CD4-positive, alpha-beta memory T cell (primary cell): ENCODE data around the gene NGEF. TPM values are rescaled to one million over a fixed set of nuclear protein-coding genes. Genes with fewer than 3 reads are reported as not detected.
A peak's percentile ranks its signal among the peaks of the same experiment; 100 is the strongest.

Experiments used
- CTCF ChIA-PET: fragments of 350-600 bp; sonication (Branson Sonifier 250); formaldehyde crosslinking; loops from one replicate; lab custom pipeline; 2021; ENCODE audit warnings: inconsistent platforms; ENCODE audit not compliant: partially characterized antibody; lab: Charles Lee
- POLR2A ChIA-PET: fragments of 350-600 bp; sonication (Branson Sonifier 250); formaldehyde crosslinking; loops from one replicate; lab custom pipeline; 2021; ENCODE audit not compliant: partially characterized antibody; lab: Charles Lee
- DNase-seq, 5 donors: peaks; one replicate each; pipeline versions ENCODE4 v3.0.0 to v3.0.0-alpha.2; 2020 to 2022; ENCODE audit warnings: mixed read lengths in 1 of 5
- H3K27ac ChIP-seq: one replicate; pipeline ENCODE4 v1.7.0; 2013; ENCODE audit warnings: low read depth, low read length
- H3K27me3 ChIP-seq: 2 replicates; pipeline ENCODE4 v1.7.0; 2013; ENCODE audit warnings: mild to moderate bottlenecking, low read length, moderate library complexity; ENCODE audit not compliant: insufficient read depth
- H3K36me3 ChIP-seq: 2 replicates; pipeline ENCODE4 v1.7.0; 2013; ENCODE audit warnings: mild to moderate bottlenecking, low read length, moderate library complexity; ENCODE audit not compliant: insufficient read depth
- H3K4me1 ChIP-seq: 2 replicates; pipeline ENCODE4 v1.7.0; 2013; ENCODE audit warnings: mild to moderate bottlenecking, low read length, moderate library complexity; ENCODE audit not compliant: insufficient read depth
- H3K4me3 ChIP-seq, 2 donors: one replicate each; pipeline ENCODE4 v1.7.0; 2013; ENCODE audit warnings: low read length in 2 of 2, mild to moderate bottlenecking in 1 of 2
- H3K9me3 ChIP-seq, 2 donors: one replicate each; pipeline ENCODE4 v1.7.0; 2013; ENCODE audit warnings: low read length in 2 of 2, control low read depth in 1 of 2; ENCODE audit not compliant: control insufficient read depth in 1 of 2
- H3K27ac Mint-ChIP-seq, 7 donors: one replicate each; pipeline ENCODE4 v1.8.0; 2020 to 2021; ENCODE audit warnings: mixed read lengths in 7 of 7, mild to moderate bottlenecking in 6 of 7, inconsistent platforms in 3 of 7, moderate library complexity in 3 of 7
- H3K27me3 Mint-ChIP-seq, 2 donors: one replicate each; pipeline ENCODE4 v1.8.0; 2020 to 2021; ENCODE audit warnings: mixed read lengths in 2 of 2
- H3K36me3 Mint-ChIP-seq, 2 donors: one replicate each; pipeline ENCODE4 v1.8.0; 2020 to 2021; ENCODE audit warnings: mixed read lengths in 2 of 2, inconsistent platforms in 1 of 2, mild to moderate bottlenecking in 1 of 2
- H3K4me1 Mint-ChIP-seq, 4 donors: one replicate each; pipeline ENCODE4 v1.8.0; 2020 to 2021; ENCODE audit warnings: mixed read lengths in 4 of 4, mild to moderate bottlenecking in 1 of 4
- H3K4me3 Mint-ChIP-seq, 8 donors: one replicate each; pipeline ENCODE4 v1.8.0; 2020 to 2021; ENCODE audit warnings: mixed read lengths in 8 of 8, mild to moderate bottlenecking in 7 of 8, moderate library complexity in 6 of 8, inconsistent platforms in 3 of 8
- H3K9me3 Mint-ChIP-seq, 8 donors: one replicate each; pipeline ENCODE4 v1.8.0; 2020 to 2021; ENCODE audit warnings: mixed read lengths in 8 of 8, mild to moderate bottlenecking in 5 of 8, inconsistent platforms in 3 of 8, moderate library complexity in 1 of 8
- intact Hi-C: fragments of 100-400 bp; cut with micrococcal nuclease; formaldehyde crosslinking; loops from one replicate; pipeline ENCODE4 v1.15.1; 2023
- polyA plus RNA-seq, 2 donors: library from polyadenylated mRNA; unstranded; fragments of 300-500 nt; fragmentation: Illumina TruSeq; gene quantifications; one replicate each; pipeline ENCODE4 v1.2.3, GENCODE V29; 2021
- total RNA-seq, 2 experiments: library from RNA; stranded (reverse); gene quantifications; one replicate each; pipeline ENCODE4 v1.2.3, GENCODE V29; 2021

The NGEF gene
- total and polyA plus RNA-seq, 4 experiments from 2014 or later, result not detected

DNA sequence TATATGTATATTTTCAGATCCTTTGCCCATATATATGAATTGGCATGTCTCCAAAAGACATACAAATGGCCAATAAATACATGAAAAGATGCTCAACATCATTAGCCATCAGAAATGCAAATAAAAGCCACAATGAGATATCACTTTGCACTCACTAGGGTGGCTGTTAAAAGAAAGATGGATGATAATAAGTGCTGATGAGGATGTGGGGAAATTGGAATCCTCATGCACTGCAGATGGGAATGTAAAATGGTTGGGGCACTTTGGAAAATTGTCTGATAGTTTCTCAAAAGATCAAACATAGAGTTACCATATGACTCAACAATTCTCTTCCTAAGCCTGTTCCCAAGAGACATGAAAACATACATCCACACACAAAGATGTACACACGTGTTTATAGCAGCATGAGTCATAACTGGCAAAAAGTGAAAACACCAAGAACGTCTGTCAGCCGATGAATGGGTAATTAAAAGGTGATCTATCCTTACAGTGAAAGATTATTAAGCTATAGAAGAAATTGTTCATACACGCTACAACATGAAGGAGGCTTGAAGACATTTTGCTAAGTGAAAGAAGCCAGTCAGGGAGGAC is 19.7 kb downstream of the NGEF start:
- no peaks in the 10 kb centered on the region for H3K27me3 ChIP-seq
- no peaks in the 10 kb centered on the region for H3K9me3 ChIP-seq
- Mint-ChIP-seq H3K36me3 (peaks cover 0 to 12% of the 10 kb centered on the region in 2 donors), H3K27me3 (peaks cover 0 to 4% of the 10 kb centered on the region in 2 donors), H3K4me1 (no peaks in the 10 kb centered on the region), H3K27ac (no peak overlapping the region), H3K9me3 (peaks cover 0 to 3% (median 0%) of the 10 kb centered on the region in 8 donors), H3K4me3 (no peak overlapping the region)
- no peaks in the 10 kb centered on the region for H3K4me1 ChIP-seq
- intact Hi-C loops, result no loop called here
- H3K4me3 ChIP-seq, result no peak overlapping the region
- no peak overlapping the region for H3K27ac ChIP-seq
- POLR2A ChIA-PET, result no interaction called here
- no peak for DNase-seq
- no peaks in the 10 kb centered on the region for H3K36me3 ChIP-seq
- CTCF ChIA-PET, result no interaction called here

DNA sequence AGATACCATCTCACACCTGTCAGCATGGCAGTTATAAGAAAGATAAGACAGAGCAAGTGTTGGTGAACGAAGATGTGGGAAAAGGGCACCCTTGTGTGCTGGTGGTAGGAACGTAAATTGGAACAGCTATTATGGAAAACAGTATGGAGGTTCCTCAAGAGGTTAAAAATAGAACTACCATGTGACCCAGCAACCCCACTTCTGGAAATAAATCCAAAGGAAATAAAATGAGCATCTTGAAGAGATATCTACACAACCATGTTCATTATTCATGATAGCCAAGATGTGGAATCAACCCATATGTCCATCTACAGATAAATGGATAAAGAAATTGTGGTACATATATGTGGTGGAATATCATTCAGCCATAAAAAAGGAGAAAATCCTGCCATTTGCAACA is 26.9 kb downstream of the NGEF start:
- Mint-ChIP-seq H3K27ac (no peak overlapping the region), H3K4me3 (no peak overlapping the region), H3K27me3 (peaks cover 12 to 16% of the 10 kb centered on the region in 2 donors), H3K4me1 (no peaks in the 10 kb centered on the region), H3K9me3 (peaks cover 0 to 16% (median 6%) of the 10 kb centered on the region in 8 donors), H3K36me3 (peaks cover 0 to 15% of the 10 kb centered on the region in 2 donors)
- peaks cover 0 to 8% of the 10 kb centered on the region in 2 donors for H3K9me3 ChIP-seq
- no peak overlapping the region for H3K27ac ChIP-seq
- H3K27me3 ChIP-seq, result no peaks in the 10 kb centered on the region
- ChIA-PET POLR2A (no interaction called here), CTCF (no interaction called here)
- no peak overlapping the region for H3K4me3 ChIP-seq
- no peaks in the 10 kb centered on the region for H3K36me3 ChIP-seq
- intact Hi-C loops, result no loop called here
- no peaks in the 10 kb centered on the region for H3K4me1 ChIP-seq
- DNase-seq, result no peak

DNA sequence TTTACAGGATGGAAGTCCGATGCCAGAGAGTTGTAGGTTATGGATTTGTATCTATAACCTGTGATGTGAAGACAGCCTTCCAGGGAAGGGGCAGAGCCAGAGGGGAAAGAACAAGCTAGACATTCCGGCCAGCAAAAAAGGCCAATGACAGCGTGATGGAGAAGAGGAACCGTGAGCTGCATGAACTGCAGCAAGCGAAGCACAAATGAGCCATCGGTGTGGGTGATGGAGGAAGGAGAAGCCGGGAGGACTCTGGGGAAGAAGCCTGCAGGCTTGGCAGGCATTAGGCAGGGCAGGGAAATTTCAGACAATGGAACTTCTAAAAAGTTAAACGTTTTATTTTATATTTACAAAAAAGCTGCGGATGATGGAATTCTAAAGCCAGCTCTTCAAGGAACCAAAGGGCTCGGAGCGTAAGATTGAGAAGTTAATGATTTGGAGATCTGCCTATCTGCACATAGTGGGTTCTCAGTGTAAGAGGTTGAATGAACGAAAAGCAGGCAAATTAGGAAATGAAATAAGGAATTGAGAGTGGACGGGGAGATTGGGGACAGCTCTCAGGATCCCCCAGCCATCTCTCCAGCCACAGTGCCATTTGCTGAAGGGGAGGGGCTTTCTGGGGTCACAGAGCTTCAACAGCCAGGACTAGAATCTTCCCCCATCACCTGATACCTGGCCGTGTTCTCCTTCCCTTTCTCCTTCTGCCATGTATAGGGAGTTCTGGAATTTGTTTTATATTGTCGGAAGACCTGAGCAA is 28.4 kb downstream of the NGEF start:
- H3K9me3 ChIP-seq, result peaks cover 0 to 8% of the 10 kb centered on the region in 2 donors
- DNase-seq, result no peak
- H3K27me3 ChIP-seq, result no peaks in the 10 kb centered on the region
- POLR2A ChIA-PET, result no interaction called here
- H3K9me3 Mint-ChIP-seq, result peaks cover 0 to 16% (median 6%) of the 10 kb centered on the region in 8 donors
- no peaks in the 10 kb centered on the region for H3K4me1 Mint-ChIP-seq
- peaks cover 16 to 18% of the 10 kb centered on the region in 2 donors for H3K27me3 Mint-ChIP-seq
- H3K4me3 ChIP-seq, result no peak overlapping the region
- H3K27ac ChIP-seq, result no peak overlapping the region
- CTCF ChIA-PET, result no interaction called here
- no peak overlapping the region for H3K4me3 Mint-ChIP-seq
- intact Hi-C loops, result no loop called here
- H3K4me1 ChIP-seq, result no peaks in the 10 kb centered on the region
- peaks cover 0 to 14% of the 10 kb centered on the region in 2 donors for H3K36me3 Mint-ChIP-seq
- no peak overlapping the region for H3K27ac Mint-ChIP-seq
- H3K36me3 ChIP-seq, result no peaks in the 10 kb centered on the region

DNA sequence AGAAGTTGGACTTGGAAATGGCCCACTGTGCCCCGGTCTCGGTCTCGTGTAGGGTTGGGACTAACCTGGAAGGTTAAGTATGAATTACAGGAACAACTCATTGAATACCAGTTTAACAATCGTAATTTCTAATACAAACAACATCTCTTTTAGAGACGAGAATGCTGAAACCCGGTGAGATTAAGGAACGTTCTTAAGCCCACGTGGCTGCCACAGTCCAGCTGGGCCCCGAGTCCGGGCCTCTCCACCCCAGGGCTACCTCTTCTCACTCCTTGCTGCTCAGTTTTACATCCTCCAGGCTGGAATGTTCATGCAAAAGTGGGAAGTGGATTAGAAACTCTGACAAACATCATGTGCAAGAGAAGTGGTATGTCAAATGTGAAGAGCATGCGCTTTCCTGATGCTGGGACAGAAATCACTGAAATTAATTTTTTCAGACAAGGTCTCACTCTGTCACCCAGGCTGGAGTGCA is 29.4 kb downstream of the NGEF start:
- H3K27ac ChIP-seq, result no peak overlapping the region
- Mint-ChIP-seq H3K36me3 (peaks cover 0 to 7% of the 10 kb centered on the region in 2 donors), H3K9me3 (peaks cover 0 to 16% (median 5%) of the 10 kb centered on the region in 8 donors), H3K27me3 (peaks cover 15 to 22% of the 10 kb centered on the region in 2 donors), H3K4me1 (no peaks in the 10 kb centered on the region), H3K4me3 (no peak overlapping the region), H3K27ac (no peak overlapping the region)
- intact Hi-C loops, result no loop called here
- ChIA-PET CTCF (no interaction called here), POLR2A (no interaction called here)
- no peaks in the 10 kb centered on the region for H3K36me3 ChIP-seq
- peaks cover 0 to 8% of the 10 kb centered on the region in 2 donors for H3K9me3 ChIP-seq
- H3K4me1 ChIP-seq, result no peaks in the 10 kb centered on the region
- no peak overlapping the region for H3K4me3 ChIP-seq
- DNase-seq, result no peak
- H3K27me3 ChIP-seq, result no peaks in the 10 kb centered on the region

DNA sequence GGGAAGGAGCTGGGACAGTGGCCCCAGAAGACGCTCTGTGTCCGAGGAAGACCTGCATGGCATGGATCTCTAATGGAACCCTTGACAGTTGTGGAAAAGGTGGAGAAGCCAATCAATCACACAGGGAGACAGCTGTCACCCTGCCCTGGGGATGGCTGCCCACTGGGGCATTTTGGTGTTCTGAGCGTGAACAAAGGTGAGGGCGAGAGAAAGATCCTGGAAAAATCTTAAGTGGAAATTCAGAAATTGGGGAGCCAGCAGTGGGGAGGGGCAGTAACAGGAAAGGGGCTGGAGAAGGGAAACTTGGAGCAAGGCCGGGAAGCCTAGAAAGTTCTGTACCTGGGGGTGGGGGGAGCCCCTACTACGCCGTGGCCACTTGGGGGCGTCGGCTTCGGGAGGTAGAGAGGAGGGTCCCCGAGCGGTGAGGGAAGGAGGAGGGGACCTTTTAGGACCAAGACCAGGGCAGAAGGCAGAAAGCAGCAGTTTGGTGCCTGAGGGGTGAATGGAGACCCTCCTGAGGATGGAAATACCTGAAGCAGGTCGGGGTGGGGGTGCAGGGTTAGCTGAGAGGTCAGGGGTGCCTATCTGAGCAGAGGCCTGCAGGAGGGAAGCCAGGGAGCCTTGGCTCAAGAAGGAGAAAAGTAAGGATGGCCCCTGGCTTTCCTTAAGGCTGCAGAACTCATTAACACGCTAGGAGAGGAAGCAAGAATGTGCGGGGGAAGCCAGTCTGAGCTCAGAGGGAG is 30.0 kb downstream of the NGEF start:
- ChIA-PET POLR2A (no interaction called here), CTCF (no interaction called here)
- H3K9me3 Mint-ChIP-seq, result peaks cover 0 to 16% (median 5%) of the 10 kb centered on the region in 8 donors
- peaks cover 0 to 4% of the 10 kb centered on the region in 2 donors for H3K36me3 Mint-ChIP-seq
- Histone ChIP-seq H3K9me3 (peaks cover 0 to 8% of the 10 kb centered on the region in 2 donors), H3K27me3 (no peaks in the 10 kb centered on the region), H3K36me3 (no peaks in the 10 kb centered on the region), H3K4me1 (no peaks in the 10 kb centered on the region), H3K4me3 (no peak overlapping the region), H3K27ac (no peak overlapping the region)
- no peak for DNase-seq
- H3K27me3 Mint-ChIP-seq, result peaks cover 12 to 22% of the 10 kb centered on the region in 2 donors
- no peak overlapping the region for H3K4me3 Mint-ChIP-seq
- H3K4me1 Mint-ChIP-seq, result no peaks in the 10 kb centered on the region
- H3K27ac Mint-ChIP-seq, result peak overlapping the region in 1 of 7 donors; percentile 87
- intact Hi-C loops, result no loop called here

DNA sequence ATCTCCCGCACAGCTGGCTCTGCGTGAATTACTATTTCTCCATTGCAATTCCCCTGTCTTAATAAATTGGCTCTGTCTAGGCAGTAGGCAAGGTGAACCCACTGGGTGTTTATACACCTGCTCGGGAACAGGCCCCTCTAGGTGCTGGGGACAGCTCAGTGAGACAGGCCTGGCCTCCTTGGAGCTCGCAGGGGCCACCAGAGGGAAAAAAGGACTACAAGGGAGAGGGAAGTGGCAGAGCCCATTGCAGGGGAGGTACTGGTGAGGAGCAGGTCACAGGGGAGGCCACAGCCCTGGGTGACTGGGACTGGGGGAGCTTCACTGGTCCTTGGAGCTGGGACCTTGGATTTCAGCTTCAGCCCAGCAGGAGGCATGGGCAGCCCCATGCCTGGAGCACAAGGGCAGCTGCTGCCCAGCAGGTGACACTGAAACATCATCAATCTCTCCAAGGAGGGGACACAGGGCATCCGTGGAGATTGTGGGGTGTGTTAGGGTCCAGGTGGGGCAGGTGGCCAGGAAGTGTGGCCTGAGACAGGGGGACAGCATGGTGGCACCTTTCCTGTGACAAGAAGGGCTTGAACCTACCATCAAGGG is 31.2 kb downstream of the NGEF start:
- Mint-ChIP-seq H3K27me3 (peaks cover 11 to 22% of the 10 kb centered on the region in 2 donors), H3K36me3 (peaks cover 0 to 4% of the 10 kb centered on the region in 2 donors), H3K27ac (no peak overlapping the region), H3K4me1 (no peaks in the 10 kb centered on the region), H3K4me3 (no peak overlapping the region), H3K9me3 (peaks cover 0 to 16% (median 5%) of the 10 kb centered on the region in 8 donors)
- CTCF ChIA-PET, result no interaction called here
- Histone ChIP-seq H3K4me1 (no peaks in the 10 kb centered on the region), H3K9me3 (peaks cover 0 to 8% of the 10 kb centered on the region in 2 donors), H3K4me3 (no peak overlapping the region), H3K27ac (no peak overlapping the region), H3K27me3 (no peaks in the 10 kb centered on the region), H3K36me3 (no peaks in the 10 kb centered on the region)
- intact Hi-C loops, result no loop called here
- no peak for DNase-seq
- POLR2A ChIA-PET, result no interaction called here
